Mucosa of descending colon (tissue), 3 donors: ENCODE results near the gene TMEM247. TPM values are rescaled to one million over a fixed set of nuclear protein-coding genes. Genes with fewer than 3 reads are reported as not detected.

Source experiments
- ATAC-seq: fragments of 200-7000 bp; cut with Tn5 transposase; one replicate; pipeline ENCODE4 v1.9.1; 2020; ENCODE audit warnings: mild to moderate bottlenecking, moderate library complexity
- DNase-seq, 3 donors: peaks; one replicate each; pipeline ENCODE4 v3.0.0-alpha.2; 2020
- H3K36me3 ChIP-seq: fragments of 200-600 bp; one replicate; pipeline ENCODE4 v1.8.0; 2021; ENCODE audit warnings: low read depth, mild to moderate bottlenecking
- H3K4me1 ChIP-seq: fragments of 200-600 bp; one replicate; pipeline ENCODE4 v1.8.0; 2021; ENCODE audit warnings: low read depth, mild to moderate bottlenecking
- H3K4me3 ChIP-seq: fragments of 200-600 bp; one replicate; pipeline ENCODE4 v1.8.0; 2021; ENCODE audit warnings: mild to moderate bottlenecking
- H3K9me3 ChIP-seq: fragments of 200-600 bp; one replicate; pipeline ENCODE4 v1.8.0; 2021; ENCODE audit warnings: mild to moderate bottlenecking
- intact Hi-C, 2 donors: fragments of 100-400 bp; cut with DNase I in 1 of 2; cut with micrococcal nuclease in 1 of 2; formaldehyde crosslinking; loops; one replicate each; pipeline versions ENCODE4 v1.11.0 to v1.11.1; 2022; cut with DNase I, micrococcal nuclease
- total RNA-seq, 3 donors: library from RNA; stranded (reverse); fragmentation: NEBNext Ultra II Directional in 2 of 3; extraction: Animal tissue kit (Norgen Biotek cat#: 25700) in 2 of 3; gene quantifications; one replicate each; pipeline versions ENCODE4 v1.2.1 to v1.2.4, GENCODE V29; 2021 to 2023
- TF ChIP-seq, protein P1 (sequence below): fragments of 200-600 bp; IDR thresholded peaks from one replicate; pipeline ENCODE4 v1.8.0; 2022; ENCODE audit warnings: antibody characterized with exemption, mild to moderate bottlenecking
- donor health status: DM: no; HTN: no; CAD: no; lungs with moderate emphysema.
- donor health status: DM: no; HTN: no; CAD: no.
- donor health status: DM: no; HTN: yes; CAD: no.

Gene TMEM247
- total RNA-seq, 3 donors from 2014 or later = not detected

DNA sequence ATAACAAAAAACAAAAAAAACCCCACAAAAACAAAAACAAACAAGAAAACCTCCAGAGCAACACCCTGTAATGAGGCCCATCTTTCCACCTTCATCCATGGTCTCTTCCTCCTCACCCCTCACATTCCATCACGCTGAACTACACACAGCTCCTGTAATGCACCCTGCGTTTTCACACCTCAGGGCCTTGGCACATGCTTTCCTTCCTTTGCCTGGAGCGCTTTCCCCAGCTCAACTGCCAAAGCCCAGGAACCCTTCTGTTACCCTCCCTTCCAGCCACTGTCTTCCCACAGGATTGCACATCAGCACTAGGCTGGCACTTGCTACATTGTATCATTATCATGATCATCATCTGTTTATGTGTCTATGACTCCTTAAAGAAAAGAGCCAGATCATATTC lies 29.4 kb downstream of the TMEM247 start:
- Histone ChIP-seq H3K9me3 (no peaks in the 10 kb centered on the region), H3K4me3 (no peak overlapping the region), H3K4me1 (no peaks in the 10 kb centered on the region), H3K36me3 (no peaks in the 10 kb centered on the region)
- DNase-seq (no peak), ATAC-seq (no peak)
- TF ChIP-seq, protein P1, sequence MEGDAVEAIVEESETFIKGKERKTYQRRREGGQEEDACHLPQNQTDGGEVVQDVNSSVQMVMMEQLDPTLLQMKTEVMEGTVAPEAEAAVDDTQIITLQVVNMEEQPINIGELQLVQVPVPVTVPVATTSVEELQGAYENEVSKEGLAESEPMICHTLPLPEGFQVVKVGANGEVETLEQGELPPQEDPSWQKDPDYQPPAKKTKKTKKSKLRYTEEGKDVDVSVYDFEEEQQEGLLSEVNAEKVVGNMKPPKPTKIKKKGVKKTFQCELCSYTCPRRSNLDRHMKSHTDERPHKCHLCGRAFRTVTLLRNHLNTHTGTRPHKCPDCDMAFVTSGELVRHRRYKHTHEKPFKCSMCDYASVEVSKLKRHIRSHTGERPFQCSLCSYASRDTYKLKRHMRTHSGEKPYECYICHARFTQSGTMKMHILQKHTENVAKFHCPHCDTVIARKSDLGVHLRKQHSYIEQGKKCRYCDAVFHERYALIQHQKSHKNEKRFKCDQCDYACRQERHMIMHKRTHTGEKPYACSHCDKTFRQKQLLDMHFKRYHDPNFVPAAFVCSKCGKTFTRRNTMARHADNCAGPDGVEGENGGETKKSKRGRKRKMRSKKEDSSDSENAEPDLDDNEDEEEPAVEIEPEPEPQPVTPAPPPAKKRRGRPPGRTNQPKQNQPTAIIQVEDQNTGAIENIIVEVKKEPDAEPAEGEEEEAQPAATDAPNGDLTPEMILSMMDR = no peak
- intact Hi-C loops = no loop called here

DNA sequence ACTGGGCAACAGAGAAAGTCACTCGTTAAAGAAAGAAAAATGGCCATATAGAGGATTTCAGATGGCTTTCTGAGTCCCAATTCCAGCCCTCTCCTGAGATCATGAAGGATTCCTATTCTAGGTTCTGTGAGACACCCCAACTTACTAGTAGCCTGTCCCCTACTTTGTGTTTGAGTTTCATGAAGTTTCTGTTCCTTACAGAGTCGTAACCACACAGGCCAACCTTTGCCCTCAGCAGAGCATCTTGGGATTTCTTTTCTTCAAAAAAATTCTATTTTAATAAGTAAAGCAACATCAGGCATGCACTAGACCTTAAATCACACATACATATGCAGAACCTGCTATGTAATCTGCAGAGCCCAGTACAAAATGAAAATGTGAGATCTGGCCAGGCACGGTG lies 30.4 kb downstream of the TMEM247 start:
- Histone ChIP-seq H3K36me3 (no peaks in the 10 kb centered on the region), H3K4me1 (no peaks in the 10 kb centered on the region), H3K9me3 (peaks cover 4% of the 10 kb centered on the region), H3K4me3 (no peak overlapping the region)
- intact Hi-C loops = no loop called here
- no peak for DNase-seq
- TF ChIP-seq, protein P1 = no peak
- ATAC-seq = no peak

DNA sequence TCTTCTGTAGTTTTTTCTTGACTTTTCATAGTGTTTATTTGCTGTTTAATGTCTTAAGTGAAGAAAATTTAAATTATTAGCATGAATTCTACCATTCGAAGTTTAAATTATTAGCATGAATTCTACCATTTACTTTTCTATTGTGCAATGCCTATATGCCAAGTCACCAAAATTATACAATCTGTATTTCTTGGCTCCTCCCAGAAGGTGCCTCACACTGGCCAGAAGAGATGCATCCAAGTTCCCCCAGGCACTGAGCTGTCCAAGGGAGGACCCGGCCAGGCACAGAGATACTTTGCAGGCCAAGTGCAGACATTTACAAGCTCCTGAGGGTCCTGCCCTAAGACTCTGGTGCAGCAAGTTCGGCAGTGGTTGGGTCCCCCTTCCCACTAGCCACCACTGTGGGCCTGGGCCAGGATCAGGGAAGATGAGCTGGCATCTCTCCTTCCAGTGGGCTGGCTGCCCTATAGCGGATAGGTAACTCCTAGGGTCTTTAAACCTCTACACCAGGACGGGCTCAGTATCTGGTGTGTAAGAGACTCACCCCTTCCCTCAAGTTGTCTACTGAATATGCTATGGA lies 31.3 kb downstream of the TMEM247 start:
- no peaks in the 10 kb centered on the region for H3K36me3 ChIP-seq
- no peak for ATAC-seq
- TF ChIP-seq, protein P1 = no peak
- H3K4me3 ChIP-seq = no peak overlapping the region
- intact Hi-C loops = no loop called here
- H3K9me3 ChIP-seq = peaks cover 7% of the 10 kb centered on the region
- no peak for DNase-seq
- H3K4me1 ChIP-seq = no peaks in the 10 kb centered on the region

DNA sequence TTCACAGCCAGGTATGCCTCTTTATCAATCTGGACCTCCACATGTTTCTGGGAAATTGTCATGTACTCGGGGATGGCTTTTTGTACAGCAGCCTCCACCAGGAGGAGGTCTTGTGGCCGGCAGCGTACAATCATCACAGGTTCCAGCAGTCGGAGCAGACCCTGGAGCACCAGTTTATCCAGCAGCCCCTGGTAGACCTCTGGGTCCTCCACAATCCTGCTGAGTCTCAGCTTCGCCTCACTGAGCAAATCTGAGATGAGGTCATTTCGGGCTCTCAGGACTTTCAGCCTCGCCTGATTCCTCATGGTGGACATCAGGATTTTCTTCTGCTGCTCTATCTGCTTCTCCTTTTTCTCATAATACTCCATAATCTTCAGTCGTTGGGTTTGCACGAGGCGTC lies 32.8 kb downstream of the TMEM247 start:
- intact Hi-C loops = no loop called here
- Histone ChIP-seq H3K4me1 (no peaks in the 10 kb centered on the region), H3K36me3 (no peaks in the 10 kb centered on the region), H3K9me3 (peaks cover 14% of the 10 kb centered on the region), H3K4me3 (no peak overlapping the region)
- TF ChIP-seq, protein P1 = no peak
- ATAC-seq (no peak), DNase-seq (no peak)

DNA sequence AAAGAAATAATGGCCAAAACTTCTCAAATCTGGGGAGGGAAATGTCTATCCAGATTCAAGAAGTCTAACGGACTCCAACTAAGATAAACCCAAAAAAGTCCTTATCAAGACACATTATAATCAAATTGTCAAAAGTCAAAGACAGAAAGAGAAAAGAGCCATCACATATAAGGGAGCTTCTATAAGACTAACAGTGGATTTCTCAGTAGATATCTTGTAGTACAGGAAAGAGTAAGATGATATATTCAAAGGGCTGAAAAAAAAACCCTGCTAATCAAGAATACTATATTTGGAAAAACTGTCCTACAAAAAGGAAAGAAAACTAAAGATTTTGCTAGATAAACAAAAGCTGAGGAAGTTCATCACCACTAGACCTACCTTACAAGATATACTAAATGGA lies 35.4 kb downstream of the TMEM247 start:
- Histone ChIP-seq H3K9me3 (peaks cover 14% of the 10 kb centered on the region), H3K4me1 (no peaks in the 10 kb centered on the region), H3K36me3 (no peaks in the 10 kb centered on the region), H3K4me3 (no peak overlapping the region)
- DNase-seq (no peak), ATAC-seq (no peak)
- intact Hi-C loops = no loop called here
- TF ChIP-seq, protein P1 = no peak

DNA sequence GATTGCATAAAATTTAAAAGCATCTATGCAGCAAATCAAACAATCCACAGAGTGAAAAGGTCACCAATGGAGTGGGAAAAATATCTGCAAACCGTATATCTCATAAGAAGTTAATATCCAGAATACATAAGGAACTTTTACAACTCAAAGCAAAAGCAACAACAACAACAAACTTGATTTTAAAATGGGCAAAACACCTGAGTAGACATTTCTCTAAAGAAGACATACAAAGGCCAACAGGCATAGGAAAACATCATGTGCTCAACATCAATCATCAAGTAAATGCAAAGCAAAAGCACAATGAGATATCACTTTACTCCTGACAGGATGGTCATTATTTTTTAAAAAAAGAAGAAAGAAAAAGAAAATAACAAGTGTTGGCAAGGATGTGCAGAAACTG lies 38.1 kb downstream of the TMEM247 start:
- TF ChIP-seq, protein P1 = no peak
- intact Hi-C loops = no loop called here
- no peak overlapping the region for H3K4me3 ChIP-seq
- ATAC-seq = no peak
- H3K36me3 ChIP-seq = no peaks in the 10 kb centered on the region
- H3K4me1 ChIP-seq = no peaks in the 10 kb centered on the region
- peaks cover 14% of the 10 kb centered on the region for H3K9me3 ChIP-seq
- DNase-seq = no peak
